ENCODE measurements around the gene TCF12. TPM values are rescaled to one million over a fixed set of nuclear protein-coding genes. Genes with fewer than 3 reads are reported as not detected.

The TCF12 gene
- total RNA-seq, 2 experiments from 2014 or later, result 55.8 to 59.4 TPM

- Mint-ChIP-seq H3K4me3 (no peak overlapping the region), H3K27ac (no peak overlapping the region), H3K4me1 (peaks cover 36% of the 10 kb centered on the region), H3K9me3 (no peaks in the 10 kb centered on the region), H3K36me3 (peaks cover 3% of the 10 kb centered on the region), H3K27me3 (no peaks in the 10 kb centered on the region)
- DNase-seq, result no peak
These were observed 151.0 kb downstream of the TCF12 start for GRCh38 chr15:57069423-57069822.

GRCh38 chr15:57070674-57071073 is 152.2 kb downstream of the TCF12 start:
- Mint-ChIP-seq H3K27ac (no peak overlapping the region), H3K36me3 (peaks cover 2% of the 10 kb centered on the region), H3K9me3 (no peaks in the 10 kb centered on the region), H3K4me1 (peaks cover 40% of the 10 kb centered on the region), H3K4me3 (no peak overlapping the region), H3K27me3 (no peaks in the 10 kb centered on the region)
- DNase-seq, result no peak

- Mint-ChIP-seq H3K4me3 (no peak overlapping the region), H3K27me3 (no peaks in the 10 kb centered on the region), H3K4me1 (peaks cover 20% of the 10 kb centered on the region), H3K36me3 (peaks cover 4% of the 10 kb centered on the region), H3K27ac (no peak overlapping the region), H3K9me3 (no peaks in the 10 kb centered on the region)
- no peak for DNase-seq
These were observed 161.0 kb downstream of the TCF12 start for GRCh38 chr15:57079446-57079845.

GRCh38 chr15:57079931-57080620 is 161.6 kb downstream of the TCF12 start:
- Mint-ChIP-seq H3K4me3 (no peak overlapping the region), H3K9me3 (no peaks in the 10 kb centered on the region), H3K27ac (no peak overlapping the region), H3K27me3 (no peaks in the 10 kb centered on the region), H3K36me3 (peaks cover 4% of the 10 kb centered on the region), H3K4me1 (peaks cover 20% of the 10 kb centered on the region)
- no peak for DNase-seq

- no peaks in the 10 kb centered on the region for H3K9me3 Mint-ChIP-seq
- H3K36me3 Mint-ChIP-seq, result no peaks in the 10 kb centered on the region
- no peaks in the 10 kb centered on the region for H3K27me3 Mint-ChIP-seq
- DNase-seq, result no peak
- peaks cover 17% of the 10 kb centered on the region for H3K4me1 Mint-ChIP-seq
- no peak overlapping the region for H3K4me3 Mint-ChIP-seq
- no peak overlapping the region for H3K27ac Mint-ChIP-seq
These were observed 163.7 kb downstream of the TCF12 start for GRCh38 chr15:57082054-57082728.

GRCh38 chr15:57084192-57084591 is 165.7 kb downstream of the TCF12 start:
- Mint-ChIP-seq H3K36me3 (no peaks in the 10 kb centered on the region), H3K9me3 (no peaks in the 10 kb centered on the region), H3K4me3 (no peak overlapping the region), H3K27me3 (no peaks in the 10 kb centered on the region), H3K27ac (no peak overlapping the region), H3K4me1 (peaks cover 17% of the 10 kb centered on the region)
- no peak for DNase-seq

- H3K4me1 Mint-ChIP-seq, result peaks cover 13% of the 10 kb centered on the region
- no peaks in the 10 kb centered on the region for H3K27me3 Mint-ChIP-seq
- H3K4me3 Mint-ChIP-seq, result no peak overlapping the region
- no peak overlapping the region for H3K27ac Mint-ChIP-seq
- no peaks in the 10 kb centered on the region for H3K9me3 Mint-ChIP-seq
- DNase-seq, result no peak
- no peaks in the 10 kb centered on the region for H3K36me3 Mint-ChIP-seq
These were observed 166.8 kb downstream of the TCF12 start for GRCh38 chr15:57085267-57085666.

GRCh38 chr15:57086857-57087427 is 168.5 kb downstream of the TCF12 start:
- no peaks in the 10 kb centered on the region for H3K27me3 Mint-ChIP-seq
- no peaks in the 10 kb centered on the region for H3K9me3 Mint-ChIP-seq
- no peak overlapping the region for H3K4me3 Mint-ChIP-seq
- peaks cover 4% of the 10 kb centered on the region for H3K36me3 Mint-ChIP-seq
- H3K4me1 Mint-ChIP-seq, result peaks cover 12% of the 10 kb centered on the region
- no peak for DNase-seq
- no peak overlapping the region for H3K27ac Mint-ChIP-seq

GRCh38 chr15:57089815-57090495 is 171.5 kb downstream of the TCF12 start:
- Mint-ChIP-seq H3K4me1 (peaks cover 17% of the 10 kb centered on the region), H3K4me3 (no peak overlapping the region), H3K27me3 (no peaks in the 10 kb centered on the region), H3K9me3 (no peaks in the 10 kb centered on the region), H3K27ac (no peak overlapping the region), H3K36me3 (peaks cover 23% of the 10 kb centered on the region)
- no peak for DNase-seq

- no peak overlapping the region for H3K27ac Mint-ChIP-seq
- H3K9me3 Mint-ChIP-seq, result no peaks in the 10 kb centered on the region
- DNase-seq, result no peak
- peaks cover 27% of the 10 kb centered on the region for H3K36me3 Mint-ChIP-seq
- H3K4me1 Mint-ChIP-seq, result peaks cover 17% of the 10 kb centered on the region
- H3K4me3 Mint-ChIP-seq, result no peak overlapping the region
- no peaks in the 10 kb centered on the region for H3K27me3 Mint-ChIP-seq
These were observed 172.0 kb downstream of the TCF12 start for GRCh38 chr15:57090496-57090859.

GRCh38 chr15:57091636-57092035 is 173.2 kb downstream of the TCF12 start:
- no peak for DNase-seq
- H3K27me3 Mint-ChIP-seq, result no peaks in the 10 kb centered on the region

GRCh38 chr15:57092252-57092651 is 173.8 kb downstream of the TCF12 start:
- H3K27me3 Mint-ChIP-seq, result no peaks in the 10 kb centered on the region
- DNase-seq, result no peak
- no peak overlapping the region for H3K4me3 Mint-ChIP-seq
- H3K36me3 Mint-ChIP-seq, result peaks cover 31% of the 10 kb centered on the region
- H3K4me1 Mint-ChIP-seq, result peaks cover 19% of the 10 kb centered on the region
- no peaks in the 10 kb centered on the region for H3K9me3 Mint-ChIP-seq
- no peak overlapping the region for H3K27ac Mint-ChIP-seq

More at GRCh38 chr15:57091636-57092035, 173.2 kb downstream of the TCF12 start:
- Mint-ChIP-seq H3K36me3 (peaks cover 31% of the 10 kb centered on the region), H3K4me1 (peaks cover 19% of the 10 kb centered on the region), H3K9me3 (no peaks in the 10 kb centered on the region), H3K4me3 (no peak overlapping the region), H3K27ac (no peak overlapping the region)

GRCh38 chr15:57094321-57095257 is 176.1 kb downstream of the TCF12 start:
- no peaks in the 10 kb centered on the region for H3K9me3 Mint-ChIP-seq
- H3K36me3 Mint-ChIP-seq, result peaks cover 37% of the 10 kb centered on the region
- no peak for DNase-seq
- H3K27me3 Mint-ChIP-seq, result no peaks in the 10 kb centered on the region
- no peak overlapping the region for H3K4me3 Mint-ChIP-seq
- no peak overlapping the region for H3K27ac Mint-ChIP-seq
- peaks cover 19% of the 10 kb centered on the region for H3K4me1 Mint-ChIP-seq

GRCh38 chr15:57095896-57096295 is 177.5 kb downstream of the TCF12 start:
- Mint-ChIP-seq H3K36me3 (peaks cover 42% of the 10 kb centered on the region), H3K4me1 (peaks cover 17% of the 10 kb centered on the region), H3K27me3 (no peaks in the 10 kb centered on the region)

More at GRCh38 chr15:57095896-57096295, 177.5 kb downstream of the TCF12 start:
- no peak overlapping the region for H3K4me3 Mint-ChIP-seq
- DNase-seq, result no peak
- H3K27ac Mint-ChIP-seq, result no peak overlapping the region
- no peaks in the 10 kb centered on the region for H3K9me3 Mint-ChIP-seq

All from activated naive CD8-positive, alpha-beta T cell treated with anti-CD3 and anti-CD28 coated beads for 36 hours (primary cell).